Measurements from ENCODE around the gene SNTN.

Gene SNTN

GRCh38 chr3:63652066-63652725 is at the start of gene SNTN:
SNTN (plus strand) TSS chr3:63652675; CDS start chr3:63652688, 13 bp downstream.
- no peak within 1 kb of the TSS for H3K9ac ChIP-seq (ENCODE audit: insufficient read length, low read depth)
- no peaks in the 10 kb centered on the region for H3K36me3 ChIP-seq (ENCODE audit: insufficient read depth, insufficient read length, low read length)
- H3K4me3 ChIP-seq (ENCODE audit: insufficient read length, low read depth): no peak within 1 kb of the TSS
- H3K9me3 ChIP-seq (ENCODE audit: insufficient read depth, low read length): no peaks in the 10 kb centered on the region
- no peaks in the 10 kb centered on the region for H3K4me1 ChIP-seq (ENCODE audit: insufficient read depth, insufficient read length)
- H3K27me3 ChIP-seq (ENCODE audit: insufficient read depth, insufficient read length): no peaks in the 10 kb centered on the region
- TF ChIP-seq SUZ12 (IDR thresholded peaks at IDR 0.05; ENCODE audit: extremely low read depth, insufficient read depth, insufficient read length): no peak
- no peak for DNase-seq (ENCODE audit: low read depth, low spot score)

GRCh38 chr3:63607716-63608115 is 44.8 kb upstream of the SNTN start:
- H3K4me3 ChIP-seq (ENCODE audit: insufficient read length, low read depth): no peak overlapping the region
- no peaks in the 10 kb centered on the region for H3K36me3 ChIP-seq (ENCODE audit: insufficient read depth, insufficient read length, low read length)
- no peaks in the 10 kb centered on the region for H3K27me3 ChIP-seq (ENCODE audit: insufficient read depth, insufficient read length)
- TF ChIP-seq YY1 (IDR thresholded peaks at IDR 0.05; ENCODE audit: insufficient read depth, insufficient read length) (no peak), ZNF274 (IDR thresholded peaks at IDR 0.05; ENCODE audit: low read depth, low read length) (no peak), SUZ12 (IDR thresholded peaks at IDR 0.05; ENCODE audit: extremely low read depth, insufficient read depth, insufficient read length) (no peak)
- H3K9ac ChIP-seq (ENCODE audit: insufficient read length, low read depth): no peak overlapping the region
- DNase-seq (ENCODE audit: low read depth, low spot score): no peak
- no peaks in the 10 kb centered on the region for H3K4me1 ChIP-seq (ENCODE audit: insufficient read depth, insufficient read length)
- H3K9me3 ChIP-seq (ENCODE audit: insufficient read depth, low read length): no peaks in the 10 kb centered on the region

GRCh38 chr3:63609408-63609807 is 43.1 kb upstream of the SNTN start:
- no peak overlapping the region for H3K9ac ChIP-seq (ENCODE audit: insufficient read length, low read depth)
- no peak for TF ChIP-seq ZNF274 (IDR thresholded peaks at IDR 0.05; ENCODE audit: low read depth, low read length)
- no peak for TF ChIP-seq SUZ12 (IDR thresholded peaks at IDR 0.05; ENCODE audit: extremely low read depth, insufficient read depth, insufficient read length)
- TF ChIP-seq YY1 (IDR thresholded peaks at IDR 0.05; ENCODE audit: insufficient read depth, insufficient read length): no peak
- no peak overlapping the region for H3K4me3 ChIP-seq (ENCODE audit: insufficient read length, low read depth)
- DNase-seq (ENCODE audit: low read depth, low spot score): no peak
- H3K4me1 ChIP-seq (ENCODE audit: insufficient read depth, insufficient read length): no peaks in the 10 kb centered on the region
- no peaks in the 10 kb centered on the region for H3K9me3 ChIP-seq (ENCODE audit: insufficient read depth, low read length)
- no peaks in the 10 kb centered on the region for H3K36me3 ChIP-seq (ENCODE audit: insufficient read depth, insufficient read length, low read length)
- H3K27me3 ChIP-seq (ENCODE audit: insufficient read depth, insufficient read length): no peaks in the 10 kb centered on the region

GRCh38 chr3:63609834-63610233 is 42.6 kb upstream of the SNTN start:
- DNase-seq (ENCODE audit: low read depth, low spot score): no peak
- TF ChIP-seq ZNF274 (IDR thresholded peaks at IDR 0.05; ENCODE audit: low read depth, low read length) (no peak), YY1 (IDR thresholded peaks at IDR 0.05; ENCODE audit: insufficient read depth, insufficient read length) (no peak), SUZ12 (IDR thresholded peaks at IDR 0.05; ENCODE audit: extremely low read depth, insufficient read depth, insufficient read length) (no peak)
- Histone ChIP-seq H3K36me3 (ENCODE audit: insufficient read depth, insufficient read length, low read length) (no peaks in the 10 kb centered on the region), H3K9me3 (ENCODE audit: insufficient read depth, low read length) (no peaks in the 10 kb centered on the region), H3K4me1 (ENCODE audit: insufficient read depth, insufficient read length) (no peaks in the 10 kb centered on the region), H3K27me3 (ENCODE audit: insufficient read depth, insufficient read length) (no peaks in the 10 kb centered on the region), H3K9ac (ENCODE audit: insufficient read length, low read depth) (no peak overlapping the region), H3K4me3 (ENCODE audit: insufficient read length, low read depth) (no peak overlapping the region)

- Histone ChIP-seq H3K4me1 (ENCODE audit: insufficient read depth, insufficient read length) (no peaks in the 10 kb centered on the region), H3K27me3 (ENCODE audit: insufficient read depth, insufficient read length) (no peaks in the 10 kb centered on the region), H3K36me3 (ENCODE audit: insufficient read depth, insufficient read length, low read length) (no peaks in the 10 kb centered on the region), H3K9me3 (ENCODE audit: insufficient read depth, low read length) (no peaks in the 10 kb centered on the region), H3K4me3 (ENCODE audit: insufficient read length, low read depth) (no peak overlapping the region), H3K9ac (ENCODE audit: insufficient read length, low read depth) (no peak overlapping the region)
- no peak for DNase-seq (ENCODE audit: low read depth, low spot score)
- TF ChIP-seq SUZ12 (IDR thresholded peaks at IDR 0.05; ENCODE audit: extremely low read depth, insufficient read depth, insufficient read length): no peak
These were observed 41.1 kb upstream of the SNTN start for GRCh38 chr3:63611382-63611781.

- Histone ChIP-seq H3K4me1 (ENCODE audit: insufficient read depth, insufficient read length) (no peaks in the 10 kb centered on the region), H3K9ac (ENCODE audit: insufficient read length, low read depth) (no peak overlapping the region), H3K36me3 (ENCODE audit: insufficient read depth, insufficient read length, low read length) (no peaks in the 10 kb centered on the region), H3K4me3 (ENCODE audit: insufficient read length, low read depth) (no peak overlapping the region), H3K9me3 (ENCODE audit: insufficient read depth, low read length) (no peaks in the 10 kb centered on the region), H3K27me3 (ENCODE audit: insufficient read depth, insufficient read length) (no peaks in the 10 kb centered on the region)
- no peak for DNase-seq (ENCODE audit: low read depth, low spot score)
- no peak for TF ChIP-seq SUZ12 (IDR thresholded peaks at IDR 0.05; ENCODE audit: extremely low read depth, insufficient read depth, insufficient read length)
- TF ChIP-seq ZNF274 (IDR thresholded peaks at IDR 0.05; ENCODE audit: low read depth, low read length): no peak
- TF ChIP-seq YY1 (IDR thresholded peaks at IDR 0.05; ENCODE audit: insufficient read depth, insufficient read length): no peak
These were observed 38.9 kb upstream of the SNTN start for GRCh38 chr3:63613561-63613960.

GRCh38 chr3:63617391-63617790 is 35.1 kb upstream of the SNTN start:
- TF ChIP-seq SUZ12 (IDR thresholded peaks at IDR 0.05; ENCODE audit: extremely low read depth, insufficient read depth, insufficient read length) (no peak), ZNF274 (IDR thresholded peaks at IDR 0.05; ENCODE audit: low read depth, low read length) (no peak), YY1 (IDR thresholded peaks at IDR 0.05; ENCODE audit: insufficient read depth, insufficient read length) (no peak)
- Histone ChIP-seq H3K4me1 (ENCODE audit: insufficient read depth, insufficient read length) (no peaks in the 10 kb centered on the region), H3K4me3 (ENCODE audit: insufficient read length, low read depth) (no peak overlapping the region), H3K9ac (ENCODE audit: insufficient read length, low read depth) (no peak overlapping the region), H3K36me3 (ENCODE audit: insufficient read depth, insufficient read length, low read length) (no peaks in the 10 kb centered on the region), H3K27me3 (ENCODE audit: insufficient read depth, insufficient read length) (no peaks in the 10 kb centered on the region), H3K9me3 (ENCODE audit: insufficient read depth, low read length) (no peaks in the 10 kb centered on the region)
- no peak for DNase-seq (ENCODE audit: low read depth, low spot score)
